CD4-positive, alpha-beta T cell treated with Interleukin-4 for 1 hour (primary cell): Measurements from ENCODE around the gene VWDE.
"Not testable (repeated sequence)": the region's sequence is repeated elsewhere in the genome, so short reads cannot be mapped to it uniquely, and the experiment has no call there.

Experiments
- DNase-seq, 2 donors: peaks; one replicate each; pipeline ENCODE4 v3.0.0-alpha.2; 2020 to 2022

Gene VWDE

GRCh38 chr7:12403287-12404181, at the start of gene VWDE:
Gene VWDE (minus strand): TSS chr7:12403865. CDS start chr7:12403716, 149 bp downstream.
- DNase-seq: peak in 1 of 2 donors; percentile 31

GRCh38 chr7:12453136-12453535, 49.5 kb upstream of the VWDE start:
- not testable (repeated sequence) for DNase-seq

GRCh38 chr7:12450615-12451014, 47.0 kb upstream of the VWDE start:
- DNase-seq: no peak

GRCh38 chr7:12444785-12445184, 41.1 kb upstream of the VWDE start:
- no peak for DNase-seq

- no peak for DNase-seq
Observed at GRCh38 chr7:12440229-12440628, 36.6 kb upstream of the VWDE start.

GRCh38 chr7:12436896-12437535, 33.4 kb upstream of the VWDE start:
- no peak for DNase-seq

GRCh38 chr7:12436126-12436525, 32.5 kb upstream of the VWDE start:
- no peak for DNase-seq

- peak in 1 of 2 donors; percentile 6 for DNase-seq
Observed at GRCh38 chr7:12434012-12434642, 30.5 kb upstream of the VWDE start.

- DNase-seq: no peak
Observed at GRCh38 chr7:12431886-12432556, 28.4 kb upstream of the VWDE start.

GRCh38 chr7:12425311-12425710, 21.6 kb upstream of the VWDE start:
- DNase-seq: no peak

GRCh38 chr7:12423997-12424745, 20.5 kb upstream of the VWDE start:
- DNase-seq: no peak

- no peak for DNase-seq
Observed at GRCh38 chr7:12423355-12423996, 19.8 kb upstream of the VWDE start.

GRCh38 chr7:12422554-12423320, 19.1 kb upstream of the VWDE start:
- DNase-seq: no peak

- DNase-seq: no peak
Observed at GRCh38 chr7:12418452-12418851, 14.8 kb upstream of the VWDE start.

- no peak for DNase-seq
Observed at GRCh38 chr7:12415072-12415471, 11.4 kb upstream of the VWDE start.

- DNase-seq: no peak
Observed at GRCh38 chr7:12412407-12412806, 8.7 kb upstream of the VWDE start.

GRCh38 chr7:12410523-12410922, 6.9 kb upstream of the VWDE start:
- no peak for DNase-seq

- no peak for DNase-seq
Observed at GRCh38 chr7:12409097-12409711, 5.5 kb upstream of the VWDE start.

GRCh38 chr7:12407652-12408051, 4.0 kb upstream of the VWDE start:
- not testable (repeated sequence) for DNase-seq

- no peak for DNase-seq
Observed at GRCh38 chr7:12402365-12402725, 1.3 kb downstream of the VWDE start.
